Endothelial cell (in vitro differentiated cells): ENCODE results near the gene TTC33. TPM values are rescaled to one million over a fixed set of nuclear protein-coding genes. Genes with fewer than 3 reads are reported as not detected.

Experiments used
- DNase-seq: peaks from one replicate; pipeline ENCODE4 v3.0.0; 2021; ENCODE audit warnings: low spot score
- H3K27ac Mint-ChIP-seq: one replicate; pipeline ENCODE4 v1.8.0; 2021; ENCODE audit warnings: mixed read lengths, inconsistent platforms; ENCODE audit not compliant: unreplicated experiment
- H3K27me3 Mint-ChIP-seq: one replicate; pipeline ENCODE4 v1.8.0; 2021; ENCODE audit warnings: mild to moderate bottlenecking, moderate library complexity, mixed read lengths, inconsistent platforms; ENCODE audit not compliant: unreplicated experiment
- H3K36me3 Mint-ChIP-seq: one replicate; pipeline ENCODE4 v1.8.0; 2021; ENCODE audit warnings: mild to moderate bottlenecking, low read depth, mixed read lengths, inconsistent platforms; ENCODE audit not compliant: unreplicated experiment
- H3K4me1 Mint-ChIP-seq: one replicate; pipeline ENCODE4 v1.8.0; 2021; ENCODE audit warnings: mild to moderate bottlenecking, mixed read lengths, inconsistent platforms; ENCODE audit not compliant: unreplicated experiment
- H3K4me3 Mint-ChIP-seq: one replicate; pipeline ENCODE4 v1.8.0; 2021; ENCODE audit warnings: mild to moderate bottlenecking, mixed read lengths, inconsistent platforms; ENCODE audit not compliant: unreplicated experiment
- H3K9me3 Mint-ChIP-seq: one replicate; pipeline ENCODE4 v1.8.0; 2021; ENCODE audit warnings: mixed read lengths, inconsistent platforms; ENCODE audit not compliant: unreplicated experiment
- CTCF ChIP-seq: fragments of 200-600 bp; sonication (generic); IDR thresholded peaks from one replicate; pipeline ENCODE4 v1.5.0; 2021; ENCODE audit warnings: antibody characterized with exemption; ENCODE audit not compliant: unreplicated experiment
- total RNA-seq: library from RNA; stranded (reverse); fragmentation: NEBNext Ultra II Directional; extraction: Animal tissue kit (Norgen Biotek cat#: 25700); gene quantifications from one replicate; pipeline ENCODE4 v1.2.1, GENCODE V29; 2021; ENCODE audit not compliant: unreplicated experiment

Gene TTC33
- total RNA-seq, 1 donor from 2014 or later = 8.6 TPM

- H3K4me1 Mint-ChIP-seq = no peaks in the 10 kb centered on the region
- H3K27me3 Mint-ChIP-seq = no peaks in the 10 kb centered on the region
- no peaks in the 10 kb centered on the region for H3K36me3 Mint-ChIP-seq
- no peaks in the 10 kb centered on the region for H3K9me3 Mint-ChIP-seq
- DNase-seq = no peak
- H3K4me3 Mint-ChIP-seq = no peak overlapping the region
- no peak for TF ChIP-seq CTCF
- no peak overlapping the region for H3K27ac Mint-ChIP-seq
These were observed 269.1 kb downstream of the TTC33 start for GRCh38 chr5:40486437-40487275.

GRCh38 chr5:40485021-40485998, 270.5 kb downstream of the TTC33 start:
- no peak for DNase-seq
- no peak overlapping the region for H3K27ac Mint-ChIP-seq
- no peaks in the 10 kb centered on the region for H3K27me3 Mint-ChIP-seq
- no peaks in the 10 kb centered on the region for H3K9me3 Mint-ChIP-seq
- H3K4me3 Mint-ChIP-seq = no peak overlapping the region
- TF ChIP-seq CTCF = no peak
- no peaks in the 10 kb centered on the region for H3K36me3 Mint-ChIP-seq
- H3K4me1 Mint-ChIP-seq = no peaks in the 10 kb centered on the region

GRCh38 chr5:40484495-40484894, 271.3 kb downstream of the TTC33 start:
- DNase-seq = no peak
- no peaks in the 10 kb centered on the region for H3K9me3 Mint-ChIP-seq
- H3K27ac Mint-ChIP-seq = no peak overlapping the region
- no peak overlapping the region for H3K4me3 Mint-ChIP-seq
- no peaks in the 10 kb centered on the region for H3K27me3 Mint-ChIP-seq
- H3K36me3 Mint-ChIP-seq = no peaks in the 10 kb centered on the region
- no peak for TF ChIP-seq CTCF
- H3K4me1 Mint-ChIP-seq = no peaks in the 10 kb centered on the region

- Mint-ChIP-seq H3K27me3 (no peaks in the 10 kb centered on the region), H3K9me3 (no peaks in the 10 kb centered on the region), H3K4me1 (no peaks in the 10 kb centered on the region), H3K4me3 (no peak overlapping the region), H3K36me3 (no peaks in the 10 kb centered on the region), H3K27ac (no peak overlapping the region)
- no peak for TF ChIP-seq CTCF
- DNase-seq = no peak
These were observed 272.4 kb downstream of the TTC33 start for GRCh38 chr5:40483316-40483715.
